Measurements from ENCODE around the gene ARHGAP31. TPM values are rescaled to one million over a fixed set of nuclear protein-coding genes. Genes with fewer than 3 reads are reported as not detected.

The ARHGAP31 gene
- total RNA-seq, 2 donors from 2014 or later = 5.7 to 7.9 TPM

DNA sequence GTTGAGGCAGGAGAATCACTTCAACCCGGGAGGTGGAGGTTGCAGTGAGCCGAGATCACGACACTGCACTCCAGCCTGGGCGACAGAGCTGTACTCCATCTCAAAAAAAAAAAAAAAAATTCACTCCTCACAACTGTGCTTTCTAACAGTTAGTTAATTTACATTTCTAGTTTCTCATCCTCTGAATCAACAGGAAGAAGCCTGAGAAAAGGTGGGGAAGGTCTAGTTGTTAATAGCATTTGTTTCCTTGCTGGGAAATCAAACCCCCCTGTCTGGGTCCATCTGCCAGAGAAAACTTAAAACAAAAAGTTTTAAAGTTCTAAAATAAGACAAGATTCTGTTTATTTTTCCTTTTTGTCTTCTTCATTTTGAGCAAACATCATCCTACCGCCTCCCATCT is 106.9 kb downstream of the ARHGAP31 start:
- intact Hi-C loops (cut with DNase I) = no loop called here
- no peaks in the 10 kb centered on the region for H3K9me3 ChIP-seq
- no peak overlapping the region for H3K27ac ChIP-seq
- H3K36me3 ChIP-seq (replicated peaks in 1 of 2; ENCODE audit: insufficient read depth in 1 of 2, low read depth in 2 of 2) = no peaks in the 10 kb centered on the region
- ATAC-seq = no peak
- H3K27me3 ChIP-seq = no peaks in the 10 kb centered on the region
- 98 to 99% methylated on average over 5 of the region's 5 CpGs for WGBS, 2 donors
- no peaks in the 10 kb centered on the region for H3K4me1 ChIP-seq
- no peak for DNase-seq
- no peak overlapping the region for H3K4me3 ChIP-seq
- no peak for TF ChIP-seq POLR2A (IDR thresholded peaks at IDR 0.05)
- TF ChIP-seq, protein P1, sequence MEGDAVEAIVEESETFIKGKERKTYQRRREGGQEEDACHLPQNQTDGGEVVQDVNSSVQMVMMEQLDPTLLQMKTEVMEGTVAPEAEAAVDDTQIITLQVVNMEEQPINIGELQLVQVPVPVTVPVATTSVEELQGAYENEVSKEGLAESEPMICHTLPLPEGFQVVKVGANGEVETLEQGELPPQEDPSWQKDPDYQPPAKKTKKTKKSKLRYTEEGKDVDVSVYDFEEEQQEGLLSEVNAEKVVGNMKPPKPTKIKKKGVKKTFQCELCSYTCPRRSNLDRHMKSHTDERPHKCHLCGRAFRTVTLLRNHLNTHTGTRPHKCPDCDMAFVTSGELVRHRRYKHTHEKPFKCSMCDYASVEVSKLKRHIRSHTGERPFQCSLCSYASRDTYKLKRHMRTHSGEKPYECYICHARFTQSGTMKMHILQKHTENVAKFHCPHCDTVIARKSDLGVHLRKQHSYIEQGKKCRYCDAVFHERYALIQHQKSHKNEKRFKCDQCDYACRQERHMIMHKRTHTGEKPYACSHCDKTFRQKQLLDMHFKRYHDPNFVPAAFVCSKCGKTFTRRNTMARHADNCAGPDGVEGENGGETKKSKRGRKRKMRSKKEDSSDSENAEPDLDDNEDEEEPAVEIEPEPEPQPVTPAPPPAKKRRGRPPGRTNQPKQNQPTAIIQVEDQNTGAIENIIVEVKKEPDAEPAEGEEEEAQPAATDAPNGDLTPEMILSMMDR (IDR thresholded peaks at IDR 0.05) = no peak

DNA sequence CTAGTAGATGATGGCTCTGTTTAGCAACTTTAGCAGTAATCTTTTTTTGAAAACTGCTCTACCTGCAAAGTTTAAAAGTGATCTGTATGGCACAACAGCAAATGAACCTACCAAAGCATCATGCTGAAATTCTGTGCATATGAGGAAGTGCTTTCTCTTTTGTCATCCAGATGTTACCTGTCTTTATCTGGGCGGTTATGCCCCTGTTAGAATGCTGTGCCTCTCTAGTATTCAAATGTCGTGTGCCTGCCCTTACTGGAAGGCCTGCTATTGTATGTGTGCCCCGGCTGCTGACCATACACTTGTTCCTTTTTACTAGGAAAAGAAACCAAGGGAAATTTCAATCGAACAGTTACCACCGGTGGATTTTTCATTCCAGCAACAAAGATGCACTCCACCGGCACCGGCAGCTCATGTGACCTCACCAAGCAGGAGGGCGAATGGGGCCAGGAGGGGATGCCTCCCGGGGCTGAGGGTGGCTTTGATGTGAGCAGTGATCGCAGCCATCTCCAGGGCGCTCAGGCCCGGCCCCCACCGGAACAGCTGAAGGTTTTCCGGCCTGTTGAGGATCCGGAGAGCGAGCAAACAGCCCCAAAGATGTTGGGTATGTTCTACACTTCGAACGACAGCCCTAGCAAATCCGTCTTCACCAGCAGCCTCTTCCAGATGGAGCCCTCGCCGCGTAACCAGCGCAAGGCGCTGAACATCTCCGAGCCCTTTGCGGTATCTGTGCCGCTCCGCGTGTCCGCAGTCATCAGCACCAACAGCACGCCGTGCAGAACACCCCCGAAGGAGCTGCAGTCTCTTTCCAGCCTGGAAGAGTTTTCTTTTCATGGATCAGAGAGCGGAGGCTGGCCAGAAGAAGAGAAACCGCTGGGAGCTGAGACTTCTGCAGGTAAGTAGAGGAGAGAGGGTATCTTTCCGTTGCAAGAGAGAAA is 107.6 kb downstream of the ARHGAP31 start:
- H3K9me3 ChIP-seq = no peaks in the 10 kb centered on the region
- no peaks in the 10 kb centered on the region for H3K36me3 ChIP-seq (replicated peaks in 1 of 2; ENCODE audit: insufficient read depth in 1 of 2, low read depth in 2 of 2)
- H3K27me3 ChIP-seq = no peaks in the 10 kb centered on the region
- no peaks in the 10 kb centered on the region for H3K4me1 ChIP-seq
- DNase-seq (no peak), ATAC-seq (no peak)
- no peak overlapping the region for H3K27ac ChIP-seq
- TF ChIP-seq, protein P1 (IDR thresholded peaks at IDR 0.05) = no peak
- TF ChIP-seq POLR2A (IDR thresholded peaks at IDR 0.05) = no peak
- no peak overlapping the region for H3K4me3 ChIP-seq
- intact Hi-C loops (cut with DNase I) = no loop called here
- WGBS, 2 donors = 86 to 91% methylated on average over 35 to 36 of the region's 36 CpGs

DNA sequence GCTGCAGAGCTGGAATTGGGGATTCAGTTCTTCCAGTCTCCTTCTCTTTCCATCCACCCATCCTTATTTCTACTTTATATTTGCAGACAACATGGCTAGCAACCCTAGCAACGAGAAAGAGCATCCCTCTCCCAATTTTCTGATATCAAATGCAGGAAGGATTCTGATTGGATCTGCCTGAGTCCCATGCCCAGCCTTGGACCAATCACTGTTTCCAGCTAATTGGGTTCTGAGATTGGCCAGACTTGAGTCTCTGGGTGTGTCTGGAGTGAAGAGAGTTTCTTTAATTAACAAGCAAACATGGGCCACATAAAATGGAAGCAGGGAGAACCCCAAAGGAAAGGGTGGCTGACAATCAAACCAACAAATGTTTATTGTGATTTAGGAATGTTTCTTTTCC is 108.6 kb downstream of the ARHGAP31 start:
- no peak for DNase-seq
- WGBS, 2 donors = 75 to 78% methylated on average over 1 of the region's 1 CpG
- no peak overlapping the region for H3K27ac ChIP-seq
- no peaks in the 10 kb centered on the region for H3K36me3 ChIP-seq (replicated peaks in 1 of 2; ENCODE audit: insufficient read depth in 1 of 2, low read depth in 2 of 2)
- TF ChIP-seq, protein P1 (IDR thresholded peaks at IDR 0.05) = no peak
- no peak for TF ChIP-seq POLR2A (IDR thresholded peaks at IDR 0.05)
- H3K4me1 ChIP-seq = no peaks in the 10 kb centered on the region
- H3K27me3 ChIP-seq = no peaks in the 10 kb centered on the region
- intact Hi-C loops (cut with DNase I) = no loop called here
- H3K4me3 ChIP-seq = no peak overlapping the region
- H3K9me3 ChIP-seq = no peaks in the 10 kb centered on the region
- no peak for ATAC-seq

DNA sequence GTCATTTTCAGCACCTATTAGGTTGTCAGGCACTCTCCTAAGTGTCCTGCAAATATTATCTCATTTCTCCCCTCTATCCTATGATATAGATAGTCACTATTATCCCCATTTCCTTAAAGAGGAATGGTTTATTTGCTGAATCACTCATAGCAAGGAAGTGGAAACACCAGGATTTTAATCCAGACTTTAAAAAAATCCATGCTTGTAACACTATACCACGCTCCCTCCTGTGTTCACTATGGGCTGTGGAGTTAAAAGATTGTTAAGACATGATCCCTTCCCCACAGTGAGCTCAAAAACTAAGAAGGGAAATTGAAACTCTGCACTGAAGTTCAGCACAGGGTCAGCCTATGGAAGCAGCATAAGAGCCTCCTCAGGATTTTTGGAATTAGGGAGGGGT is 109.0 kb downstream of the ARHGAP31 start:
- intact Hi-C loops (cut with DNase I) = no loop called here
- no peak overlapping the region for H3K4me3 ChIP-seq
- no peak overlapping the region for H3K27ac ChIP-seq
- no peaks in the 10 kb centered on the region for H3K36me3 ChIP-seq (replicated peaks in 1 of 2; ENCODE audit: insufficient read depth in 1 of 2, low read depth in 2 of 2)
- TF ChIP-seq, protein P1 (IDR thresholded peaks at IDR 0.05) = no peak
- no peak for TF ChIP-seq POLR2A (IDR thresholded peaks at IDR 0.05)
- H3K4me1 ChIP-seq = no peaks in the 10 kb centered on the region
- no peaks in the 10 kb centered on the region for H3K27me3 ChIP-seq
- DNase-seq (no peak), ATAC-seq (no peak)
- H3K9me3 ChIP-seq = no peaks in the 10 kb centered on the region
- 69 to 96% methylated on average over 1 of the region's 1 CpG for WGBS, 2 donors

DNA sequence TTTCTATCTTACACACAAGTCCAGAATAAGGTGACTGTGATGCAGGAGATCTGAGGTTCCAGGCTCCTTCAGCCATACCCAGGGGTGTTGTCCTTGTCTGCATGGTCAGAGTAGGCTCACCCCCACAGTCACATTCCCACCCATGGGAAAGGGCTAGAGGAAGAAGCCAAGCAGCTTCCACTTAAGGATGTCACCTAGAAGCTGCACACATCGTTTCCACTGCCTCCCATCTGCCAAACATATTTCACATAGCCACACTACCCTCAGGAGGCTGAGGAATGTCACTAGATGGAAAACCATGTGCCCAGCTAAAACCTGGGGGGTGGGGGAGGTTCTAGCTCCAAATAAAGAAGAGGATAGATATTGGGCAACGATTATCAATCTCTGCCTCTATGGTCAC is 111.1 kb downstream of the ARHGAP31 start:
- intact Hi-C loops (cut with DNase I) = no loop called here
- DNase-seq (no peak), ATAC-seq (no peak)
- H3K36me3 ChIP-seq (replicated peaks in 1 of 2; ENCODE audit: insufficient read depth in 1 of 2, low read depth in 2 of 2) = no peaks in the 10 kb centered on the region
- H3K27ac ChIP-seq = no peak overlapping the region
- 57 to 78% methylated on average over 1 to 2 of the region's 2 CpGs for WGBS, 2 donors
- no peaks in the 10 kb centered on the region for H3K27me3 ChIP-seq
- no peaks in the 10 kb centered on the region for H3K9me3 ChIP-seq
- no peak for TF ChIP-seq POLR2A (IDR thresholded peaks at IDR 0.05)
- TF ChIP-seq, protein P1 (IDR thresholded peaks at IDR 0.05) = no peak
- no peak overlapping the region for H3K4me3 ChIP-seq
- H3K4me1 ChIP-seq = no peaks in the 10 kb centered on the region
